SU-DHL-6 (cell line): ENCODE measurements around the gene CYB561A3.

Experiments
- EZH2phosphoT487 ChIP-seq: fragments of 200-600 bp; sonication (generic), shearing (Covaris generic); conservative IDR thresholded peaks from 2 replicates; pipeline ENCODE4 v1.6.1; 2018; ENCODE audit warnings: mild to moderate bottlenecking, antibody characterized with exemption, low read length, moderate library complexity, mixed read lengths
- TF ChIP-seq, protein P1 (sequence below): fragments of 200-600 bp; sonication (generic); IDR thresholded peaks from one replicate; pipeline ENCODE4 v1.5.1; 2017; ENCODE audit warnings: antibody characterized with exemption, mild to moderate bottlenecking, low read length, moderate library complexity; ENCODE audit not compliant: insufficient read depth, poor library complexity, severe bottlenecking

DNA sequence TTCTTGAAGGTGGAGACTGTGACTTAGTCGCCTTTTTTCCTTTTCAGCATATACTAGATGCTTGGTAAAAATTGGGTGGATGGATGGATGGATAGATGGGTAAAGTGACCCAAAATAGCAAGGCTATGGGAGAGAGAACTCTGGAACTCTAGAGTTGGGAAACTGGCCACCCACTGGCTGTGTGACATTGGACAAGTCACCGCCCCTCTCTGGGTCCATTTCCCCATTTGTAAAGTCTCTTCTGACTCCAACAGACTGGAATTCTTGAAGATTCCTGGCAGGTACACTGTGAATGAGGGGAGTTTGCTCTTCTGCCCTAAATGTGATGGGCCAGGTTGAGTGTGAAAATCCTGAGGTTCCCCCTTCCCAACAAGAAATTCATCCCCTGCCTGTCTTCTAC lies 20.7 kb downstream of the CYB561A3 start:
- TF ChIP-seq, protein P1, sequence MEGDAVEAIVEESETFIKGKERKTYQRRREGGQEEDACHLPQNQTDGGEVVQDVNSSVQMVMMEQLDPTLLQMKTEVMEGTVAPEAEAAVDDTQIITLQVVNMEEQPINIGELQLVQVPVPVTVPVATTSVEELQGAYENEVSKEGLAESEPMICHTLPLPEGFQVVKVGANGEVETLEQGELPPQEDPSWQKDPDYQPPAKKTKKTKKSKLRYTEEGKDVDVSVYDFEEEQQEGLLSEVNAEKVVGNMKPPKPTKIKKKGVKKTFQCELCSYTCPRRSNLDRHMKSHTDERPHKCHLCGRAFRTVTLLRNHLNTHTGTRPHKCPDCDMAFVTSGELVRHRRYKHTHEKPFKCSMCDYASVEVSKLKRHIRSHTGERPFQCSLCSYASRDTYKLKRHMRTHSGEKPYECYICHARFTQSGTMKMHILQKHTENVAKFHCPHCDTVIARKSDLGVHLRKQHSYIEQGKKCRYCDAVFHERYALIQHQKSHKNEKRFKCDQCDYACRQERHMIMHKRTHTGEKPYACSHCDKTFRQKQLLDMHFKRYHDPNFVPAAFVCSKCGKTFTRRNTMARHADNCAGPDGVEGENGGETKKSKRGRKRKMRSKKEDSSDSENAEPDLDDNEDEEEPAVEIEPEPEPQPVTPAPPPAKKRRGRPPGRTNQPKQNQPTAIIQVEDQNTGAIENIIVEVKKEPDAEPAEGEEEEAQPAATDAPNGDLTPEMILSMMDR, result no peak
- no peak for TF ChIP-seq EZH2phosphoT487
